Measurements from ENCODE around the gene JADE2.
"Not testable (repeated sequence)": the region's sequence is repeated elsewhere in the genome, so short reads cannot be mapped to it uniquely, and the experiment has no call there.

Gene JADE2

GRCh38 chr5:134506054-134507039 is 19.1 kb upstream of the JADE2 start:
- DNase-seq (ENCODE audit: extremely low spot score, insufficient read length, low read depth) (no peak), FAIRE-seq (no peak)

DNA sequence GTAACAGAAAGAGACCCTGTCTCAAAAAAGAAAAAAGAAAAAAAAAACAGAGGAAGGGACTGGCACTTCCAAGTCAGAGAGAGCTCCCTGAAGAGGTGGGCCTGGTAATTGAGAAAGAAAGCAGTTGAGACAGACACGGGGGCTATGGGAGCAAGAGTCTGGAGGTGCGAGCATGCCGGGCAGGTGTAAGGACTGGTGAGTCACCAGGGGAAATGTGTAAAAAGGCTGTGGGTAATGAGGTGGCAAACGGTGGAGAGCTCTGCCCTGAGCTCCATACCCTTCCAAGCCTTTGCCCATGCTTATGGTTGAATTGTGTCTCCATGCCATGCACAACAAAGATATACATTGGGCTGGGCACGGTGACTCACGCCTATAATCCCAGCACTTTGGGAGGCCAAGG is 18.0 kb upstream of the JADE2 start:
- FAIRE-seq (no peak), DNase-seq (ENCODE audit: extremely low spot score, insufficient read length, low read depth) (no peak)

DNA sequence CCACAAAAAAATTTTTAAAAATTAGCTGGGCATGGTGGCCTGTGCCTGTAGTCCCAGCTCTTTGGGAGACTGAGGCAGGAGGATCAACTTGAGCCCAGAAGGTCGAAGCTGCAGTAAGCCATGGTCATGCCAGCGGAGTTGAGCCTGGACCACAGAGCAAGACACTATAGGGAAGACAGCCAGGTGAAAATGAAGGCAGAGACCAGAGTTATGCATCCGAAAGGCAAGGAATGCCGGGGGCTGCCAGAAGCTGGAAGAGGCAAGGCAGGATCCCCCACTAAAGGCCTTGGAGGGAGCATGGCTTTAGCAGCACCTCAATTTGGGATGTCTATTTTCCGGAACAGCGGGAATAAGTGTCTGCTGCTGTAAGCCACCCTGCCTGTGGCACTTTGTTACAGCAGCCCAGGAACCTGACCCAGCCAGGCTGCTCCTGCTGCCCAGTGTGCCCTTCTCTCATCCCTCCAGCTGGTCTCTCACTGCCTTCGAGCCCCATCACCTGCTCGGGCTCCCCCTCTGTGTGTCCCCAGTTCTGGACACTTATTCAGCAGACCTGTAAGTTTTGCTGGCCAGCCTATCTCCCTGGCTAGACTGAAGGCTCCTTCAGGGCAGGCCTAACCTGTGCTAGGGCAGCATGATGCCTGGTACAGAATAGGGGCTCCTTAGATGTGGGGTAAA is 16.8 kb upstream of the JADE2 start:
- no peak for FAIRE-seq
- DNase-seq (ENCODE audit: extremely low spot score, insufficient read length, low read depth) = no peak

- no peak for DNase-seq (ENCODE audit: extremely low spot score, insufficient read length, low read depth)
- FAIRE-seq = no peak
Observed at GRCh38 chr5:134509308-134510040, 16.0 kb upstream of the JADE2 start.

GRCh38 chr5:134510970-134511795 is 14.3 kb upstream of the JADE2 start:
- DNase-seq (ENCODE audit: extremely low spot score, insufficient read length, low read depth) = no peak
- FAIRE-seq = no peak

- DNase-seq (ENCODE audit: extremely low spot score, insufficient read length, low read depth) = no peak
- no peak for FAIRE-seq
Observed at GRCh38 chr5:134511796-134512660, 13.4 kb upstream of the JADE2 start.

- FAIRE-seq (no peak), DNase-seq (ENCODE audit: extremely low spot score, insufficient read length, low read depth) (no peak)
Observed at GRCh38 chr5:134512661-134512999, 12.8 kb upstream of the JADE2 start.

DNA sequence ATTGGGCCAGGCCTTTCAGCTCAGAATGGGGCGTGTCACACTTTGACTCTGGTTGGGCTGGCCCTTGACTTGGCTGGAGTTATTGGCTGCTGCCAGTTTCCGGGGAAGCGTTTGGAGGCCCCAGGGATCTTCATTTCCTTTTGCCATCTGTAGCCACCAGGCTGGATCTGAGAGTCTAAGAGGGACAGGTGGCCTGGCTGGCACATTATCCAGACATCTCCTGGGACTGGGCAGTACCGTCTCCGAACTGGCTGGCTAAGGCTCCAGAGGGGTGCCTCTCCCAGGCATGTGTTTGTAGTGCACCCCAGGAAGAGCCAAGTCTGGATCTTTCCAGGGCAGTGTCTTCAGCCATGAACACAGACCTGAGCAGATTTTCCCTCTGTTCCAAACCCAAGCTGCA is 9.7 kb upstream of the JADE2 start:
- FAIRE-seq = no peak
- DNase-seq (ENCODE audit: extremely low spot score, insufficient read length, low read depth) = no peak

GRCh38 chr5:134516984-134517383 is 8.5 kb upstream of the JADE2 start:
- not testable (repeated sequence) for DNase-seq (ENCODE audit: extremely low spot score, insufficient read length, low read depth); FAIRE-seq

- DNase-seq (ENCODE audit: extremely low spot score, insufficient read length, low read depth) (no peak), FAIRE-seq (no peak)
Observed at GRCh38 chr5:134517553-134517952, 7.9 kb upstream of the JADE2 start.

DNA sequence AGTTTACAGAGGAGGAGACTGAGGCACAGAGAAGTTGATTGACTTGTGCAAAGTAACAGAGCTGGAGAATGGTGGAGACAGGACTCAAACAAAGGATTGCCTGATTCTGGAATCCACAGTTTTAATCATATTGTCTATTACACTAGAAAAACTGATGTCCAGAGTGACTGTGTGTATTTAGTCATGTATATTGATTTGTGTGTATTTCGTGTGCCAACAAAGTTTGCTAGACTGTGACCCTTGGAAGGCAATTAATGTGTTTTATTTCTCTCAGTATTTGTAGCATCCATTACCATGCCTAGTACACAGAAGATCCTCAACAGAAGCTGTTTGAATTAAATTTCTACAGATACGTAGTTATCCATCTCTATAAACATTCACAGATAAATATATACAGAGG is 5.5 kb upstream of the JADE2 start:
- DNase-seq (ENCODE audit: extremely low spot score, insufficient read length, low read depth) = no peak
- FAIRE-seq = no peak

DNA sequence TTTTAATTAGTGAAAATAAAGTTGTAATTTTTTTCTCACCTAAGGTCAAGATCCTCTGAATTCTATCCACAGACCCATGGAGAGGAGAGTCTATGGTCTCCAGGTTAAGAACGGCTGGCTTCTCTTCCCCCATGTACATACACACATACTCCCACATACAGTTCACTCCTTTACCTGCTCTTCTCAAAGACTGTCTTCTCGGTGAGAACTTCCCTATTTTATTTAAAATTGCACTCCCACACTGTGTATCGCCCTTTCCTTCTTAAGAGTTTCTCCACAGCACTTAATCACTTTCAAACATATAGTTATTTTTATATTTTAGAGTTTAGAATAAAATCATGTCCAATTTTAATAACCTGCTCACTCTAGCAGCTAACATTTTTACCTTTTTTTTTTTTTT is 3.6 kb upstream of the JADE2 start:
- no peak for DNase-seq (ENCODE audit: extremely low spot score, insufficient read length, low read depth)
- no peak for FAIRE-seq

DNA sequence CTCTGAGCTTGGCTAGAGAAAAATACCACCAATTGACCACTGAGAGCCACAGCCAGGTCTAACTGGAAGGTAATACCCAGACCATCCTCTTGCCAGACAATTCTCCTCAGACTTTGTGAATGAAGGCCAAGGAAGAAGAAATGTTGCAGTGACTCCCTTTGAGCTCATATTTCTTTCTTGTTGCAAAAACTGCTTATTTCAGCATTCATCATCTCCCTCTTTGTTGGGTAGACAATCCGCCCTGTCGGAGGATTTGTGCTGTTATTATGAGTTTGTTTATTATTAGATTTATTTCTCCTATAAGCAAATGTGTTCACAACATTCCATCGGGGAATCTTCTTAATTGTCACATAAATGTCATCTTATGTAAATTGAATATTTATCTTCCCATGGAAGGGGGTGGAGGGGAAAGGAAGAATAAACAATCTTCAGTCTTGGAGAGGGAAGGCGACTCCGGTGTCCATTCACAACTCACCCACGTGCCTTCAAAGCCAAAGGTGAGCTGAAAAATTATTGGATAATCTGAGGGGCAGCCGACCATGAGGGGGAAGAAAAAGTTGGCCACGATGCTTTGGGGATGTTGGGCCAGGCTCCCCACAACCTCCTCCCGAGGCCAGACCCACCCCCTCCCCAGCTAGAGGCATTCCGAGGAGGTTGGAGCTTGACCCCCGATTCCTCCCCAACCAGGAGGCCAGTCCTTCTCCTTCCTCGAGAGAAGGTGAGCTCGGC is 1.8 kb upstream of the JADE2 start:
- no peak for FAIRE-seq

DNA sequence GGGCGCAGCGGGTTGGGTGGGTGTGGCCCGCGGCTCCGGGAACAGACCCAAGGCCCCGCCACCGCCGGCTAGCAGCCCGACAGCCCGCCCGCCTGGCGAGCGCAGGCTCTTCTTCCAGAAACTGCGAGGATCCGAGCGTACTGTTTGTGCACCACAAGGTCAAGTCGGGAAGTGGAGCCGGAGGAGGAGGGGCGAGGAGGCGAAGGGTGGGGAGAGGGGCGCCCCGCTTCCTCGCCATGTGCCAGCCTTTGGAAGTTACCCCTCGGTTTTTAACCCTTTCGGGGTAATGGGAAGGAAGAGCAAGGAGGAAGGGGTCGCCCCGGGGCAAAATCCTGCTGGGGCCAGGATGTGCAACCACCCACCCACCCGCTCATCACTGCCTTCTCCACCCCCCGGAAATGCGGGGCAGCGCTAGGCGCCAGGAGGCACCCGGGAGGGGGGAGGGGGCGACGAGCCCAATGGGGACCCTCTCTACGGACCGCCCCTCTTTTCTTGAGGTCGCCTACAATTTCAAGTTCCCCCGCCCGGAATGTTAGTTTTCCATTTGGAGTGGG is 1.1 kb upstream of the JADE2 start:
- FAIRE-seq = no peak
- DNase-seq (ENCODE audit: extremely low spot score, insufficient read length, low read depth) = no peak

More for the DNA sequence above, 1.8 kb upstream of the JADE2 start:
- DNase-seq (ENCODE audit: extremely low spot score, insufficient read length, low read depth) = no peak

DNA sequence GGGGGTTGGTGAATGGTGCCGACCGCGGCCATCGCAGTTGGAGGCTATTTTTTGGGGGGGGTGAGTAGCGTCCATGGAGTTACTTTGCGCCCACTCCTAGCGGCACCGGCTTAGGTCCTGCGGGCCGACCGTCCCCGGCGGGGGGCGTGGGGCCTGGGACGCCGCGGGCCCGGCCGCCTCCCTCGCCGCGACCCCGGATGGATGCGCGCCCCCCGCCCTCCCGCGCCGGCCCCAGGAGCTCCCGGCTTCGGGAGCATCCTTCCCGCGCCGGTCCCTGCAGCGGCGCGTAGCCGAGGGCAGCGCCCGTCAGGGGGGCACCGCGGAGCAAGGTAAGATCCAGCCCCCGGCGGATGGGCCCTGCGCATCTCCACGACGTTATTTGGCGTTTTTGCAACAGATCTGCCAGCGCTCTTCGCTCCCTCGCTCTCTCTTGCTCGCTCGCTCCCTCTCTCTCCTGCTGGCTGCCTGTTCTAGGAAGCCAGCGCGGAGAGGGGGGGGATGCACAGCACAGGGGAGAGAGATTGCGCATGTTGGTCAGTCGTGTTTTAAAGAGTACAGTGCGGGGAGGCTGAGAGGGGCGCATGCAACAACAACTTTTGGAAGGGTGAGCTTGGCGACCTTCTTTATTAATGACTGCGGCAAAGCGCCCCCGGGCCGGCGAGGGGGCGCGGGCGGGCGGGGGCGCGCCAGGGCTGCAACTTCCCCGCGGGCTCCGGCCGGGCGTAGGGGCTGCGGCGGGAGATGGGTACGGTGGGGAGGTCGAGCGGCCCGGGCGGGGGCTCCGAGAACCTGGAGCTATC is 413 bp downstream of the JADE2 start:
- peak; percentile 48 for FAIRE-seq
- no peak for DNase-seq (ENCODE audit: extremely low spot score, insufficient read length, low read depth)

DNA sequence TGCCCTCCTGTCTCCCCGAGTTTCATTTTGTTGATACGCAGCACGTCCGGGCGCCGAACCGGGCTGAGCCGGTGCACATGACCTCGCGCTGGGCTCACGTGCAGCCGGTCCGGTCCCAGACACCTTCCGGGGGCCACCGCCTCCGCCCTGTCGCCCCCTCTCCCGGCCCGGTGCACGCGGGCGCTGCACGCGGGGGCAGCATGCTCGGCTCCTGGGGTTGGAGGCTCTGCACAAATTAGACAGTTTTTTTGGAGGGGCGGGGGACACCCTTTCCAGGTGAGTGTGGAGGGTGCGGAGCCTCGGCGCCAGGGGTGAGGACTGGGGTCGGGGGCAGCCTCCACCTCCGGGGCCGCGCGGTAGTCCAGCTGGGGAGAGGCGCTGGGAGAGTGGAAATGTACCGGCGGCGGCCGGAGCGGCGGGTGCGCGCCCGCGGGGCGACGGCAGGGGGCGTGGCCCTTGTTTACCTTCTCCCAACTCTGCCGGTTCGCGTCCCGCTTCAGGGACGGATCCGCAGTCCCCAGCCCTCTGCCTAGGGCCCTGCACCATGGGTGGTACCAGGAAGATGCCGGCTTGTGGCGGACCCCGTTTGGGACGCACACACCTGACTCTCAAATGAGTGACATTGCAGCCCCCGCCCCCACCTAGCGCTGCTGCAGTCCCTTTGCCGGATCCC is 1.1 kb downstream of the JADE2 start:
- DNase-seq (ENCODE audit: extremely low spot score, insufficient read length, low read depth) (no peak), FAIRE-seq (no peak)

Data from GM18507 (cell line).